DND-41 (cell line): ENCODE measurements around the gene GRIK4.

Experiments
- ATAC-seq: fragments of 200-7000 bp; cut with Tn5 transposase; 3 replicates; pipeline ENCODE4 v1.9.1; 2021; ENCODE audit warnings: low read depth; ENCODE audit not compliant: insufficient read depth
- DNase-seq: peaks from one replicate; pipeline ENCODE4 v3.0.0-alpha.2; 2020
- H2AFZ ChIP-seq: 2 replicates; pipeline ENCODE4 v1.6.0; 2012; ENCODE audit warnings: low read depth, low read length
- H3K27ac ChIP-seq: 2 replicates; pipeline ENCODE4 v1.5.1; 2012; ENCODE audit warnings: low read length, inconsistent platforms
- H3K27me3 ChIP-seq: fragments of 200-600 bp; sonication (generic); 2 replicates; pipeline ENCODE4 v1.6.0; 2012; ENCODE audit warnings: low read length, mild to moderate bottlenecking, inconsistent platforms; ENCODE audit not compliant: insufficient read depth, poor library complexity
- H3K36me3 ChIP-seq: 2 replicates; pipeline ENCODE4 v1.5.1; 2012; ENCODE audit warnings: low read length, inconsistent platforms; ENCODE audit not compliant: insufficient read depth
- H3K4me1 ChIP-seq: 2 replicates; pipeline ENCODE4 v1.5.1; 2012; ENCODE audit warnings: mild to moderate bottlenecking, low read length; ENCODE audit not compliant: insufficient read depth
- H3K4me2 ChIP-seq: 2 replicates; pipeline ENCODE4 v1.6.0; 2012; ENCODE audit warnings: mild to moderate bottlenecking, moderate library complexity, low read length, inconsistent platforms; ENCODE audit not compliant: insufficient read depth
- H3K4me3 ChIP-seq, 2 experiments: fragments of 200-600 bp in 1 of 2; shearing (Covaris generic) in 1 of 2; 2 replicates each; pipeline ENCODE4 v1.5.1; 2012 to 2016; ENCODE audit warnings: inconsistent platforms in 2 of 2, low read length in 2 of 2, mild to moderate bottlenecking in 2 of 2, low read depth in 1 of 2, moderate library complexity in 1 of 2
- H3K79me2 ChIP-seq: 2 replicates; pipeline ENCODE4 v1.6.0; 2012; ENCODE audit warnings: low read length, inconsistent platforms; ENCODE audit not compliant: insufficient read depth
- H3K9ac ChIP-seq: 2 replicates; pipeline ENCODE4 v1.6.0; 2012; ENCODE audit warnings: low read depth, mild to moderate bottlenecking, inconsistent platforms, low read length, moderate library complexity
- H3K9me3 ChIP-seq: 2 replicates; pipeline ENCODE4 v1.5.1; 2012; ENCODE audit warnings: low read length, moderate library complexity, mild to moderate bottlenecking, inconsistent platforms; ENCODE audit not compliant: insufficient read depth, severe bottlenecking
- H4K20me1 ChIP-seq: 2 replicates; pipeline ENCODE4 v1.6.0; 2012; ENCODE audit warnings: low read length; ENCODE audit not compliant: insufficient read depth
- CTCF ChIP-seq: IDR thresholded peaks from 2 replicates; pipeline ENCODE4 v1.5.1; 2012; ENCODE audit warnings: borderline replicate concordance, low read length, moderate library complexity, mild to moderate bottlenecking; ENCODE audit not compliant: poor library complexity, severe bottlenecking; ENCODE audit errors: extremely low read depth
- EZH2 ChIP-seq: IDR thresholded peaks from 3 replicates; pipeline ENCODE4 v1.6.1; 2012; ENCODE audit warnings: borderline replicate concordance, low read depth, mild to moderate bottlenecking, moderate library complexity, low read length, inconsistent platforms; ENCODE audit not compliant: severe bottlenecking

GRIK4 gene

GRCh38 chr11:120586072-120586471 lies 74.5 kb downstream of the GRIK4 start:
- Histone ChIP-seq H3K4me2 (no peak overlapping the region), H3K4me1 (no peaks in the 10 kb centered on the region), H3K27me3 (peaks cover 18% of the 10 kb centered on the region), H4K20me1 (no peaks in the 10 kb centered on the region), H3K79me2 (no peaks in the 10 kb centered on the region), H3K4me3 (no peak overlapping the region), H3K9ac (no peak overlapping the region), H2AFZ (no peak overlapping the region), H3K27ac (no peak overlapping the region), H3K36me3 (no peaks in the 10 kb centered on the region), H3K9me3 (no peaks in the 10 kb centered on the region)
- TF ChIP-seq EZH2 (no peak), CTCF (no peak)
- ATAC-seq, result no peak
- no peak for DNase-seq

- Histone ChIP-seq H2AFZ (no peak overlapping the region), H3K4me3 (no peak overlapping the region), H3K4me2 (no peak overlapping the region), H3K27ac (no peak overlapping the region), H3K27me3 (peaks cover 22% of the 10 kb centered on the region), H3K9me3 (no peaks in the 10 kb centered on the region), H3K79me2 (no peaks in the 10 kb centered on the region), H3K9ac (no peak overlapping the region), H3K36me3 (no peaks in the 10 kb centered on the region), H4K20me1 (no peaks in the 10 kb centered on the region), H3K4me1 (no peaks in the 10 kb centered on the region)
- TF ChIP-seq CTCF (no peak), EZH2 (no peak)
- ATAC-seq (no peak), DNase-seq (no peak)
These were observed 75.2 kb downstream of the GRIK4 start for GRCh38 chr11:120586728-120587127.

- Histone ChIP-seq H3K27me3 (peaks cover 22% of the 10 kb centered on the region), H2AFZ (no peak overlapping the region), H3K4me1 (no peaks in the 10 kb centered on the region), H3K79me2 (no peaks in the 10 kb centered on the region), H3K9me3 (no peaks in the 10 kb centered on the region), H3K4me2 (no peak overlapping the region), H3K36me3 (no peaks in the 10 kb centered on the region), H4K20me1 (no peaks in the 10 kb centered on the region), H3K9ac (no peak overlapping the region), H3K4me3 (no peak overlapping the region), H3K27ac (no peak overlapping the region)
- DNase-seq, result no peak
- no peak for ATAC-seq
- TF ChIP-seq EZH2 (no peak), CTCF (no peak)
These were observed 75.8 kb downstream of the GRIK4 start for GRCh38 chr11:120587299-120587698.

GRCh38 chr11:120589376-120589775 lies 77.8 kb downstream of the GRIK4 start:
- Histone ChIP-seq H3K9ac (no peak overlapping the region), H2AFZ (no peak overlapping the region), H3K36me3 (no peaks in the 10 kb centered on the region), H3K9me3 (no peaks in the 10 kb centered on the region), H3K27ac (no peak overlapping the region), H3K4me1 (no peaks in the 10 kb centered on the region), H3K4me3 (no peak overlapping the region), H4K20me1 (no peaks in the 10 kb centered on the region), H3K79me2 (no peaks in the 10 kb centered on the region), H3K4me2 (no peak overlapping the region), H3K27me3 (peaks cover 22% of the 10 kb centered on the region)
- no peak for ATAC-seq
- no peak for TF ChIP-seq CTCF
- TF ChIP-seq EZH2, result no peak
- DNase-seq, result no peak
